SH-SY5Y (cell line): Measurements from ENCODE around the gene EXOSC7.

Source experiments
- GATA2 ChIP-seq: IDR thresholded peaks from 2 replicates; pipeline ENCODE4 v1.6.1; 2011; ENCODE audit warnings: mild to moderate bottlenecking, low read depth, low read length
- GATA3 ChIP-seq: IDR thresholded peaks from 2 replicates; pipeline ENCODE4 v1.6.1; 2011; ENCODE audit warnings: low read depth, mild to moderate bottlenecking, low read length, moderate library complexity

- TF ChIP-seq GATA2 (no peak), GATA3 (no peak)
Observed at GRCh38 chr3:45056608-45057301, 80.7 kb downstream of the EXOSC7 start.
